ENCODE measurements around the gene PRKN. TPM values are rescaled to one million over a fixed set of nuclear protein-coding genes. Genes with fewer than 3 reads are reported as not detected.

PRKN gene
- total and polyA plus RNA-seq, 2 experiments from 2014 or later, result 2.3 to 3.9 TPM

DNA sequence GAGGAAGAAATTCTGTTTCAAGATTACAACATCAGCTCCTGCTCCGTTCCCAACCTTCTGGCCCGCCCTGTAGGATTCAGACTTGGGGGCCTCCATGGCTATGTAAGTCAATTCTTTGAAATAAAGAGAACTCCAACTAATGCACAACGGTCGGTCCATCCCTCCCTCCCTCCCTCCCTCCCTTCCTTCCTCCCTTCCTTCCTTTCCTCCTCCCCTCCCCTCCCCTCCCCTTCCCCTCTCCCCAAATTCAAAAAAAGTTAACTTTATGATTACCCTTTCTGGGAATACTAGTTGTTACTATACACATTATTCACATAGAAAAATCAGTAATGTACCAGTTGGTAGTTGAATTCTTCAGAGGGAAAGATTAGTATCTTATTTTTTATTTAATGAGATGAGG, 1274.0 kb downstream of the PRKN start:
- 83% methylated on average over 2 of the region's 4 CpGs for WGBS (ENCODE audit: low lambda C conversion rate, missing lambda C conversion rate)

DNA sequence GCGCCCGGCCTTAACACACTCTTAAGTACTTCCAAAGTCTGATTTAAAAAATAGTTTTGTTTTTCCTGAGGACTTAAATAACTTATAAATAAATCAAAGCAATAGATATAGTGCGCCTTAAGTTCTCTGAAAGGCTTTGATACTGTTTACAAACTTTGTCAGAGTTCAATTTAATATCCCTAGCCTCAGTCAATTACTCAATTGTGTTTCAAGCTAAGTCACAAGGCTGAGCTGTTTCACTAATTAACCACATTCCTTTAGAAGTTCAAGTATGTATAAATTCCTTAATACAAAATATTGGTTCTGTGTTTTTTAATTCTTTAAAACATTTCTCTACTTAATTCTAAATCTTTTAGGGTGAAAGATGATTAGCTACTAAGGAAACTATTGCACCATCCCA, 1275.3 kb downstream of the PRKN start:
- DNase-seq (ENCODE audit: low spot score), result no peak
- H3K4me3 ChIP-seq, result no peak overlapping the region
- H3K79me2 ChIP-seq, result no peaks in the 10 kb centered on the region
- no peaks in the 10 kb centered on the region for H4K20me1 ChIP-seq (ENCODE audit: insufficient read depth, poor library complexity, severe bottlenecking)
- TF ChIP-seq EZH2 (IDR thresholded peaks at IDR 0.05; ENCODE audit: borderline replicate concordance), result no peak
- no peaks in the 10 kb centered on the region for H3K9me3 ChIP-seq (ENCODE audit: low read depth)
- no peak overlapping the region for H3K4me2 ChIP-seq
- H3K27me3 ChIP-seq, result no peaks in the 10 kb centered on the region
- no peak overlapping the region for H3K27ac ChIP-seq
- H3K4me1 ChIP-seq (ENCODE audit: insufficient read depth), result no peaks in the 10 kb centered on the region
- H3K36me3 ChIP-seq (replicated peaks; ENCODE audit: insufficient read depth, low read depth), result no peaks in the 10 kb centered on the region
- 97% methylated on average over 3 of the region's 3 CpGs for WGBS (ENCODE audit: low lambda C conversion rate, missing lambda C conversion rate)
- no peak overlapping the region for H2AFZ ChIP-seq
- H3K9me2 ChIP-seq (replicated peaks; ENCODE audit: insufficient read depth), result no peaks in the 10 kb centered on the region

More for the DNA sequence above, 1274.0 kb downstream of the PRKN start:
- no peak overlapping the region for H3K4me3 ChIP-seq
- H4K20me1 ChIP-seq (ENCODE audit: insufficient read depth, poor library complexity, severe bottlenecking), result no peaks in the 10 kb centered on the region
- no peaks in the 10 kb centered on the region for H3K4me1 ChIP-seq (ENCODE audit: insufficient read depth)
- H3K36me3 ChIP-seq (replicated peaks; ENCODE audit: insufficient read depth, low read depth), result no peaks in the 10 kb centered on the region
- no peaks in the 10 kb centered on the region for H3K79me2 ChIP-seq
- no peak overlapping the region for H2AFZ ChIP-seq
- DNase-seq (ENCODE audit: low spot score), result no peak
- H3K4me2 ChIP-seq, result no peak overlapping the region
- no peaks in the 10 kb centered on the region for H3K9me2 ChIP-seq (replicated peaks; ENCODE audit: insufficient read depth)
- H3K27me3 ChIP-seq, result no peaks in the 10 kb centered on the region
- H3K9me3 ChIP-seq (ENCODE audit: low read depth), result no peaks in the 10 kb centered on the region
- H3K27ac ChIP-seq, result no peak overlapping the region
- no peak for TF ChIP-seq EZH2phosphoT487 (IDR thresholded peaks at IDR 0.05; ENCODE audit: low read depth, severe bottlenecking, unreplicated experiment)
- TF ChIP-seq, protein P1, sequence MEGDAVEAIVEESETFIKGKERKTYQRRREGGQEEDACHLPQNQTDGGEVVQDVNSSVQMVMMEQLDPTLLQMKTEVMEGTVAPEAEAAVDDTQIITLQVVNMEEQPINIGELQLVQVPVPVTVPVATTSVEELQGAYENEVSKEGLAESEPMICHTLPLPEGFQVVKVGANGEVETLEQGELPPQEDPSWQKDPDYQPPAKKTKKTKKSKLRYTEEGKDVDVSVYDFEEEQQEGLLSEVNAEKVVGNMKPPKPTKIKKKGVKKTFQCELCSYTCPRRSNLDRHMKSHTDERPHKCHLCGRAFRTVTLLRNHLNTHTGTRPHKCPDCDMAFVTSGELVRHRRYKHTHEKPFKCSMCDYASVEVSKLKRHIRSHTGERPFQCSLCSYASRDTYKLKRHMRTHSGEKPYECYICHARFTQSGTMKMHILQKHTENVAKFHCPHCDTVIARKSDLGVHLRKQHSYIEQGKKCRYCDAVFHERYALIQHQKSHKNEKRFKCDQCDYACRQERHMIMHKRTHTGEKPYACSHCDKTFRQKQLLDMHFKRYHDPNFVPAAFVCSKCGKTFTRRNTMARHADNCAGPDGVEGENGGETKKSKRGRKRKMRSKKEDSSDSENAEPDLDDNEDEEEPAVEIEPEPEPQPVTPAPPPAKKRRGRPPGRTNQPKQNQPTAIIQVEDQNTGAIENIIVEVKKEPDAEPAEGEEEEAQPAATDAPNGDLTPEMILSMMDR (IDR thresholded peaks at IDR 0.05; ENCODE audit: poor library complexity), result no peak
- TF ChIP-seq EZH2 (IDR thresholded peaks at IDR 0.05; ENCODE audit: borderline replicate concordance), result no peak

DNA sequence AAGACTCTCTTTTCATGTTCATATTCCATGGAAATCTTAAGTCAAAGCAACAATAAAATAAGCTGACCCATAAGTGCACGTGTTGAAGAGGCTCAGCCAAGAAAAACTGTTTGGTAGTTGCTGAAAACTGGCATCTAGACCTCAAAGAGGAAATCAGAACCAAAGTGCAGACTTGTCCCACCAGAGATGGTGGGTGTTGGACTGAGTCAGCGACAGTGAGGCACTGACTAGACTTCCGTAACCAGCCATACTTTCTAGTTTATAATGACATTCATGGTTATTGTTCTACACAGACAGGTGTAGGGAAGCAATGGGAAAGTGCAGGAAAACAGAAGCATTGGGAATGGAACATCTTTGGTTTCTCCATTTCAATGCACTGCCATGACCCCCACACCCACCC, 1278.0 kb downstream of the PRKN start:
- no peaks in the 10 kb centered on the region for H3K36me3 ChIP-seq (replicated peaks; ENCODE audit: insufficient read depth, low read depth)
- H3K79me2 ChIP-seq, result no peaks in the 10 kb centered on the region
- no peak overlapping the region for H3K4me2 ChIP-seq
- peaks cover 4% of the 10 kb centered on the region for H3K4me1 ChIP-seq (ENCODE audit: insufficient read depth)
- TF ChIP-seq EZH2phosphoT487 (IDR thresholded peaks at IDR 0.05; ENCODE audit: low read depth, severe bottlenecking, unreplicated experiment) (no peak), EZH2 (IDR thresholded peaks at IDR 0.05; ENCODE audit: borderline replicate concordance) (no peak)
- TF ChIP-seq, protein P1 (IDR thresholded peaks at IDR 0.05; ENCODE audit: poor library complexity), result no peak
- H3K27me3 ChIP-seq, result no peaks in the 10 kb centered on the region
- no peak overlapping the region for H2AFZ ChIP-seq
- H3K9me3 ChIP-seq (ENCODE audit: low read depth), result no peaks in the 10 kb centered on the region
- no peak overlapping the region for H3K27ac ChIP-seq
- H4K20me1 ChIP-seq (ENCODE audit: insufficient read depth, poor library complexity, severe bottlenecking), result no peaks in the 10 kb centered on the region
- H3K4me3 ChIP-seq, result no peak overlapping the region
- 90% methylated on average over 3 of the region's 3 CpGs for WGBS (ENCODE audit: low lambda C conversion rate, missing lambda C conversion rate)
- no peak for DNase-seq (ENCODE audit: low spot score)
- H3K9me2 ChIP-seq (replicated peaks; ENCODE audit: insufficient read depth), result no peaks in the 10 kb centered on the region

DNA sequence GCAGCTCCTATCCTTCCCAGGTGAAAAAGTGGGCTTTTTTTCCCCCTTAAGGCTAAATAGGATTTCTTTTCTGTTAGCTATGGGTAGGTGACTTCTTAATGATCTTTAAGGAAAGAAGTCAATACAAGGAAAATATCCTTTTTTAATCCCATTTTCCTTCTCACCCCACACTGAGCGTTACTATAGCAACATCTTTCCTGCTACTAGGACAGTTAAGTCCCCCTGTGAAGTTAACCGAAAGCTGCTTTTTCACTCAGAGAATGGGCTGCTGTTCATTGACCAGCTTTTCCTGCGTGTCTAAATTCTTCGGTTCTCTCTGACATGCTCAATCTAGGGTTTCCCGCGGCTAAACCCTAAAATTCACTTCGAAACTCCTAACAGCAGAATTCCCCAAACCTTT, 1280.6 kb downstream of the PRKN start:
- Histone ChIP-seq H3K79me2 (no peaks in the 10 kb centered on the region), H2AFZ (no peak overlapping the region), H3K4me1 (ENCODE audit: insufficient read depth) (peaks cover 4% of the 10 kb centered on the region), H4K20me1 (ENCODE audit: insufficient read depth, poor library complexity, severe bottlenecking) (no peaks in the 10 kb centered on the region), H3K4me3 (no peak overlapping the region), H3K36me3 (replicated peaks; ENCODE audit: insufficient read depth, low read depth) (no peaks in the 10 kb centered on the region), H3K4me2 (no peak overlapping the region), H3K27ac (no peak overlapping the region), H3K27me3 (no peaks in the 10 kb centered on the region), H3K9me2 (replicated peaks; ENCODE audit: insufficient read depth) (no peaks in the 10 kb centered on the region), H3K9me3 (ENCODE audit: low read depth) (no peaks in the 10 kb centered on the region)
- DNase-seq (ENCODE audit: low spot score), result no peak
- 89% methylated on average over 7 of the region's 7 CpGs for WGBS (ENCODE audit: low lambda C conversion rate, missing lambda C conversion rate)
- TF ChIP-seq, protein P1 (IDR thresholded peaks at IDR 0.05; ENCODE audit: poor library complexity), result no peak
